HepG2 (cell line): Measurements from ENCODE around the gene CADM1. TPM values are rescaled to one million over a fixed set of nuclear protein-coding genes. Genes with fewer than 3 reads are reported as not detected.

Experiments
- ARID4A ChIP-seq: sonication (generic); formaldehyde crosslinking; IDR thresholded peaks from 2 replicates; pipeline ENCODE4 v1.5.0; 2020; ENCODE audit warnings: mild to moderate bottlenecking, missing genetic modification reagents, borderline replicate concordance
- FOXA3 ChIP-seq: IDR thresholded peaks from 2 replicates; pipeline ENCODE4 v1.6.1; 2016; ENCODE audit warnings: missing genetic modification reagents, missing compliant biosample characterization
- FOXK2 ChIP-seq: fragments of 450-650 bp; IDR thresholded peaks from 2 replicates; pipeline ENCODE4 v1.6.1; 2016
- IRF2 ChIP-seq: IDR thresholded peaks from 2 replicates; pipeline ENCODE4 v1.6.1; 2018; ENCODE audit warnings: missing genetic modification reagents, missing compliant biosample characterization
- KDM5A ChIP-seq: fragments of 200-600 bp; sonication (generic); IDR thresholded peaks from 2 replicates; pipeline ENCODE4 v1.7.0; 2018; ENCODE audit warnings: antibody characterized with exemption, mild to moderate bottlenecking, low read length, borderline replicate concordance
- KIAA2018 ChIP-seq: sonication (generic); formaldehyde crosslinking; IDR thresholded peaks from 2 replicates; pipeline ENCODE4 v1.5.0; 2020; ENCODE audit warnings: mild to moderate bottlenecking, missing genetic modification reagents, borderline replicate concordance
- KMT2A ChIP-seq: sonication (generic); formaldehyde crosslinking; IDR thresholded peaks from 2 replicates; pipeline ENCODE4 v1.4.0; 2020; ENCODE audit warnings: missing genetic modification reagents
- RXRA ChIP-seq: sonication (generic); formaldehyde crosslinking; IDR thresholded peaks from 2 replicates; pipeline ENCODE4 v1.5.1; 2020; ENCODE audit warnings: missing genetic modification reagents
- ZGPAT ChIP-seq: IDR thresholded peaks from 2 replicates; pipeline ENCODE4 v1.6.1; 2016; ENCODE audit warnings: mild to moderate bottlenecking
- ZKSCAN5 ChIP-seq: sonication (generic); formaldehyde crosslinking; IDR thresholded peaks from 2 replicates; pipeline ENCODE4 v1.5.1; 2020; ENCODE audit warnings: mild to moderate bottlenecking, missing genetic modification reagents
- ZNF292 ChIP-seq: sonication (generic); formaldehyde crosslinking; IDR thresholded peaks from 2 replicates; pipeline ENCODE4 v1.8.1; 2022; ENCODE audit warnings: mild to moderate bottlenecking, low read depth, missing genetic modification reagents, borderline replicate concordance
- ZNF496 ChIP-seq: sonication (generic); formaldehyde crosslinking; IDR thresholded peaks from 2 replicates; pipeline ENCODE4 v1.8.1; 2023; ENCODE audit warnings: mild to moderate bottlenecking, moderate library complexity, missing genetic modification reagents; ENCODE audit not compliant: insufficient replicate concordance
- ZNF580 ChIP-seq: IDR thresholded peaks from 2 replicates; pipeline ENCODE4 v1.6.1; 2016; ENCODE audit warnings: low read depth, borderline replicate concordance
- polyA plus RNA-seq, 8 experiments: library from polyadenylated mRNA; depleted of rRNA in 3 of 8; stranded (reverse) in 7 of 8; unstranded in 1 of 8; fragments of >200 nt; fragmentation: Illumina TruSeq in 4 of 8; extraction: Trizol in 4 of 8; gene quantifications; 2 replicates each; pipeline versions ENCODE4 v1.2.1 to v1.2.3, GENCODE V29; 2011 to 2016; ENCODE audit warnings: low read depth in 4 of 8, missing spikeins in 1 of 8, mixed read lengths in 1 of 8; ENCODE audit not compliant: insufficient read depth in 1 of 8
- total RNA-seq, 5 experiments: library from RNA; depleted of rRNA; stranded (reverse); fragments of >200 nt; fragmentation: Illumina TruSeq; extraction: Trizol; gene quantifications; 2 replicates each; pipeline ENCODE4 v1.2.3, GENCODE V29; 2016; ENCODE audit warnings: low read depth in 1 of 5

The CADM1 gene
- total and polyA plus RNA-seq, 2 of the 13 experiments (the other 11 are each of a cell fraction or from before 2014, with no cell fraction given), result 71.3 to 122 TPM

- TF ChIP-seq ARID4A (CRISPR knock-in tag), result peak; percentile 59; the same call in 1 of the 2 replicates
- peak; percentile 20; the same call in 1 of the 2 replicates for TF ChIP-seq ZNF580
- peak; percentile 53 for TF ChIP-seq ZGPAT (CRISPR knock-in tag)
- peak; percentile 16; the same call in 1 of the 2 replicates for TF ChIP-seq FOXA3 (CRISPR knock-in tag)
- peak; percentile 79; the same call in 1 of the 2 replicates for TF ChIP-seq ZNF292 (CRISPR knock-in tag)
- TF ChIP-seq KIAA2018 (CRISPR knock-in tag), result no peak
- TF ChIP-seq KMT2A (CRISPR knock-in tag), result peak; percentile 73; the same call in 1 of the 2 replicates
- peak; percentile 82 for TF ChIP-seq ZKSCAN5 (CRISPR knock-in tag)
- TF ChIP-seq IRF2 (CRISPR knock-in tag), result 0 out of 2 replicates have a peak, but pooled peaks have one; percentile 30
- TF ChIP-seq KDM5A, result peak; percentile 41; the same call in 1 of the 2 replicates
- no peak for TF ChIP-seq FOXK2
- no peak; the same call in 1 of the 2 replicates for TF ChIP-seq RXRA
- no peak for TF ChIP-seq ZNF496 (CRISPR knock-in tag)
Observed at GRCh38 chr11:115500547-115501501, 3.4 kb downstream of the CADM1 start (continued).
